Stimulated activated CD8-positive, alpha-beta memory T cell treated with anti-CD3 and anti-CD28 coated beads, Interleukin-15, amount 100 ng/mL, for 48 hours (primary cell): Measurements from ENCODE around the gene ATP5F1C.
"Not testable (repeated sequence)": the region's sequence is repeated elsewhere in the genome, so short reads cannot be mapped to it uniquely, and the experiment has no call there.

Experiments used
- DNase-seq, 2 donors: peaks; one replicate each; pipeline ENCODE4 v3.0.0-alpha.2; 2020; ENCODE audit warnings: low read depth in 2 of 2

ATP5F1C gene

DNA sequence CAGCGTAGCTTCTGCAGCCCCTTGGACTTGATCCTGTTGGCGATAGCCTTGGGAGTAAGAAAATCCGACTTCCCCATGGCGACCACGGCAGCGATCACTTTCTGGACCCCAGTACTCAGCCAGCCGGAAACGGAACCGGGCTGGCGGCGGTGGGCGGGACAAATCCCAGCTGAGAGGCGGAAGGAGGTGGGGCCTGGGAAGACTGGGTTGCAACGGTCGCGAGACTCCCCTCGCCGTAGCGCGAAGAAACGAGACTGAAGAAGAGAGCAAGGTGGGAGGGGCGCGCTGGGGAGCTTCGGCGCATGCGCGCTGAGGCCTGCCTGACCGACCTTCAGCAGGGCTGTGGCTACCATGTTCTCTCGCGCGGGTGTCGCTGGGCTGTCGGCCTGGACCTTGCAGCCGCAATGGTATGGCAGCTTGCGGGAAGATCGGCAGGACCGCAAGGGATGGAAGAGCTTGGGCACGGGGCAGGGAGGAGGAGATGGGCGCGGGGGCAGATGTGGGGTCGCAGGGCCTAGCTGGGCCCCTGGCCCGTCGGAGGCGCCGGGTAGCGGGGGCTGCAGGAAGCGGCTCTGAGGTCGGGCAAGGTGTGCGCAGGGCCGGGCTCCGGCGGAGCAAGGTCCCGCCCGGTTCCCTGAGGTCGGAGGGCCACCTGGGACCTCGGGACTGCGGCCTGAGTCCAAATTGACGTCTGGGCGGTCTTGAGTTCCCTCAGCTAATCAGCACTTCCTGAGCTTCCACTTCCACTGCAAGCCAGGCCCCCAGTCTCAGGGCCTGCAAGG, at the start of gene ATP5F1C, which contains the start of gene KIN:
ATP5F1C (plus strand) TSS at position 321 of the 782 bp plus-strand sequence; CDS start at position 352, 31 bp downstream.
KIN (minus strand) TSS at position 137 of the 782 bp plus-strand sequence; CDS start at position 77, 60 bp downstream.
- DNase-seq: peak; percentile 94 to 97

DNA sequence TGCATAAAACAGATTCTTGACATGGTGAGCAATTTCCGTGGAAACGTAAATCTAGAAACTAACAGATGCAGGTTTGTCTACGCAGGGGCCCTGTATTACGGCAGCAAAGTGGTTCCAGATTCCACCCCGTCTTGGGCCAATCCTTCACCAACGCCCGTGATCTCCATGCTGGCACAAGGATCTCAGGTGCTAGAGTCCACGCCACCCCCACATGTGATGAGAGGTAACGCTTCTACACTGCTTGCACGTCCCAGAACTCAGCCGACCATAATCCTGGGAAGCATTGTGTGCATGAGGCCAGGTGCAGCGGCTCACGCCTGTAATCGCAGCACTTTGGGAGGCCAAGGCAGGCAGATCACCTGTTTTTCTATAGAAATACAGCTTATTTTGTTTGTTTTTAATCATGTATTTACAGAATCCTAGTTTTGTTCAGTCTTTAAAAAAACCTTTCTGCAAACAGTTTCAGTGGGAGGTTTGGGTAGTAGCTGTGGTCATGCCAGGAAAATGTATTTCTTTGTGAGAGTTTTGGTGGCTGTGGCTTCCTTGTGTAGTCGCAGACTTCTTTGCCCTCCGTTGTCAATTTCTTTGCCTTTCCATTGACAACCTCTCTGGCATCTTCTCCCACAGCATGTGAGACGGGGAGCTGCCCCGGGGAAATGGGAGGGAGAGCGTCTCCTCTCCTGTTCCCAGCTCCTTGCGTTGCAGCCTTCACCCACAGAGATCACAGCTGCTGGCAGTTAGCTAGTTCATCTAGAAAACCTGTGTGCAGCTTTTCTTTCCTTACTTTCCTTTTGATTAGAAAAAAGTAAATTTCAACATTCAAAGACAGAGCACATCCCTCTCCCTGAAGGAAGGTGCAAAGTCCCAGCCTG, 49.2 kb upstream of the ATP5F1C start:
- DNase-seq: no peak

DNA sequence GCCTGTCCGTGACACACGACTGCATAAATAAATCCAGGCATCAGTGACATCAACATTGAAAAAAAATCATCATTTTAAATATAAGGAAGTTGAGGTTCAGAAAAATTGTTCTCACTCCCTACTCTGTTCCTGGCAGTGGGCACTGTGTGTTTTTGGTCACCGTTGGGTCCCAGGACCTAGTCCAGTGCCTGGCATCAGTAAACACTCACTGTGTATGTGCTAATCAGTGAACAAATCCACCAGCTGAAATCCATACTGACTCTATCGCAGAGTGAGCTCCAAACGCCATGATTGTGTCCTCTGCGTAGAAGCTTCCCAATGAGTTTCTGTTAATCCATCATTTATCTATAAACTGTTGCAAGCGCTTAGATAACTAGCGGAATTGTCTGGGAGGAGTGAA, 43.7 kb upstream of the ATP5F1C start:
- no peak for DNase-seq

DNA sequence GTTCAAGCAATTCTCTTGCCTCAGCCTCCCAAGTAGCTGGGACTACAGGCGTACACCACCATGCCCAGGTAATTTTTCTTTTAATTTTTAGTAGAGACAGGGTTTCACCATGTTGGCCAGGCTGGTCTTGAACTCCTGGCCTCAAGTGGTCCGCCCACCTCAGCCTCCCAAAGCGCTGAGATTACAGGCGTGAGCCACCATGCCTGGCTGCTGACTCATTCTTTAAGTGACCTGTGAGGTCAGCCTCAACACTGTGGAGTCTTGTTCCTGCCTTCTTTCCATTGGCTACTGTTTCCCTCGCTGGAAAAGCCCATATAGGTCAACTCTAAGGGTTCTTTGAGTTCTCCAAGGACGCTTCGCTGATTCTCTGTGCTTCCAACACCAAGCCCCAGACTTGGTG, 39.3 kb upstream of the ATP5F1C start:
- DNase-seq: not testable (repeated sequence)

DNA sequence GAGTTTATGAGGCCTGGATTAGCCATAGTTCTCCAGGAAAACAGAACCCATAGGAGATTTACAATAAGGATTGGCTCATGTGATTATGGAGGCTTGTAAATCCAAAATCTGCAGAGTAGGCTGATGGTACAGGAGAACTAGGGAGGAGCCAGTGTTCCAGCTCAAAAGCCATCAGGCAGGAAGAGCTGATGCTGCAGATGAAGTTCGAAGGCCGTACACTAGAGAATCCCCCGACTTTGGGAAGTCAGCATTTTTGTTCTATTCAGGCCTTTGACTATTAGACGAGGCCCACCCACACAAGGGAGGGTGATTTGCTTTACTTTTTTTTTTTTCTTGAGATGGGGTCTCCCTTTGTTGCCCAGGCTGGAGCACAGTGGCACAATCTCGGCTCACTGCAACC, 37.8 kb upstream of the ATP5F1C start:
- DNase-seq: no peak

DNA sequence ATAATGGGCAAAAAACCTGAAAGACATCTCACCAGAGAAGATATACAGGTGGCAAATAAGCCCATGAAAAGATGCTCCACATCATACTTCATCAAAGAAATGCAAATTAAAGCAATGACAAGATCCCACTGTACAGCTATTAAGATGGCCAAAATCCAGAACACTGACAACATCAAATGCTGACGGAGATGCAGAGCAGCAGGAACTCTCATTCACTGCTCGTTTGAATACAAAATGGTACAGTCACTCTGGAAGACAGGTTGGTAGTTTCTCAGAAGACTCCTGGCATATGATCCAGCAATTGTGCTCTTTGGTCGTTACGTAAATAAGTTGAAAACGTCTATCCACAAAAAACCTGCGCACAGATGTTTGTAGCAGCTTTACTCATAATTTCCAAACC, 35.7 kb upstream of the ATP5F1C start:
- DNase-seq: no peak

DNA sequence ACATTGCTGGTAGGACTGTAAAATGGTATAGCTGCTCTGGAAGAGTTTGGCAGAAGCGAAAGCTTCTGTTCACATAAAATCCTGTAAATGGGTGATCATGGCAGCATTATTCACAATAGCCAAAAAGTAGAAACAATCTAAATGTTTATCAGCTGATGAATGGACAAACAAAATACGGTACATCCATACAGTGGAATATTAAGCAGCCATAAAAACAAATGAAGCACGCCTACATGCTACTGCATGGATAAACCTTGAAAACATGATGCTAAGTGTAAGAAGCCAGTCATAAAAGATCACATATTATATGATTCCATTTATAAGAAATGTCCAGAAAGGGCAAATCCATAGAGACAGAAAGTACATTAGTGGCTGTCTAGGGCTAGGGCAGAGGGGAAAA, 32.9 kb upstream of the ATP5F1C start:
- DNase-seq: no peak

DNA sequence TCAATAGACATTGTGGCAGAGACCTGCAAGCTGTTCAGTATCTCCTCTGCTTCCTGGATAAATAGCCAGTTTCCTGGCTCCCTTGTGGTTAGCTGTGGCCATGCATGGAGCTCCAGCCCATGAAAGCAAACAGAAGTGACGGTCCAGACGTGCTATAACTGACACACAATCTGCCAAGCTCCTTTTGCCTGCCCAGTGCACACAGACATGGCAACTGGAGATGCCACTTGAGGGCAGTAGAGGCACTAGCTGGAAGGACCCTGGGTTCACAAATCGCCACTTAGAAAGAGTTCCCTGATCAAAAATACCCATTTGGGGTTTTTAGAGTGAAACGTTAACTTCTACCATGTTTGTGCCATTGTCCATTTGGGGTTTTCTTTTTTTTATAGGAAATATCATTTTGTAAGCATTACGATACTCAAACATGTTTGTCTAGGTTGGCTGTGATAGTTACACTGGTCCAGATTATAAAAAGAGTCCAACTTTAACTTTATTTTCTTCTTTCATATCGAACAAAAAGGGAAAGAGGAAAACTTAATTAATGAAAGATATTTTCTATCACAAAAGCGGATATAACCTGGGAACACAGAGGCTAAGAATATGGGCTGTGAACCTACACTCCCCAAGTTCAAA, 31.5 kb upstream of the ATP5F1C start:
- DNase-seq: no peak

DNA sequence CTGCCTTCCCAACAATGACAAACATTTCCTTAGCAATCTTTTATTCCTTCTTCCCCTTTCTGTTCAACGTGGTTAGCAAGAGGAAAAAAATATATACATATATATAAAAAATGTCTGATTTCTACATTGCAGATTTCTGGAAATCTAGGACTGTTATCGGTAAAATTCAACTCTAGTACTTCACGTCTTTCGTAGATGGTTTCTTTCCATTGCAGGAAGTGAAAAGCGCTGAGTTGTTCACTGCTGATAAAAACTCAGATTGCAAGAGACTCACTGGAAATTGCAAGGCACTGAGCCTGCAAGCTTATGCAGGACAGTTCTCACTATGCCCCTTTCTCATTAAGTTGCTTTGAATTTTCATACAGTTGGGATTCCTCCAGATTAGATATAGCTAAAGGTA, 24.0 kb upstream of the ATP5F1C start:
- DNase-seq: no peak

DNA sequence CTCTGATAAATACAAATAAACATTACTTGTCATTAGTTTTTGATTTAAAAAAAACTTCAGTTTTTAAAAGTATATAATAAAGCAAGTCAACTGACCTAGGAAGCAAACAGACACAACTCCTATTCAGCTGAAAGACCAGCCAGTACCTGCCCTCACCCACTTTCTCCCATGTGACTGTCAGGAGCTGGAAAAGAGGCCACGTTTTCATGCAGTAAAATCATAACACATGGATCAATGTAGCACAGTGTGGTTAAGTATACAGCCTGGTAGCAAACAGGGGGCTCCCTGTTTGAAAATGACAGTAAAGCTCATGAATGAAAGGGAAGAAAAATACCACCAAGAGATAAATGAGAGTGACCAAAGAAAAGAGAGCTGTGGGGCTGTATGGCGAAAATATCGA, 21.7 kb upstream of the ATP5F1C start:
- DNase-seq: no peak

DNA sequence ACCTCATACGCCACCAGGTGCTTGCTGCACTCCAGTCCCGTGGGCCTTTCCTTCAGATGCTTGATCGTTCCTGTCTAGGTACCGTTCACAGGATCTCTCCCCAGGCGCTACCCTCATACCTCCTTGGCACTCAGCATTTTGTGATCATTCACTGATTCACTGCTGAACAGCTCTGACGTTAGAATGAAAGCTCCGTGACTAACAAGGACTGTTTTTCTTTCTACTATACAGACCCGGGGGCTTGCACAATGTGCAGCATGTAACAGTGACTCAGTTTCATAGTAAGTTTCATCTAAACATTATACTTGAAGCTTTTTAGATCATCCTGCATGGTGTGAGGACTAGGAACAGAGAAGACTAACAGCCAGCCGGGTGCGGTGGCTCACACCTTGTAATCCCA, 20.8 kb upstream of the ATP5F1C start:
- no peak for DNase-seq

DNA sequence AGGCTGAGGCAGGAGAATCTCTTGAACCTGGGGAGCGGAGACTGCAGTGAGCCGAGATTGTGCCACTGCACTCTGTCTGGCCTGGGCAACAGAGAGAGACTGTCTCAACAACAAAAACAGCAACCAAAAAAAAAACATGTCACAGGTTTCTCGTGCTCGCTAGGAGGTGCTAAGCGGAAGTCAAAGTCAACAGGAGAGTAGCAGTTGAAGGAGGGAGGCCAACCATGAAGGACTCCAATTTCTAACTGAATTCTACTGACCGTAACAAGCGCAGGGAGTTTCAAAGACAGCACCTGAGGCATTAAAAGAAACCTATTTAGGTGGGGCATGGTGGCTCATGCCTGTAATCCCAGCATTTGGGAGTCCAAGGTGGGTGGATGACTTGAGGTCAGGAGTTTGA, 19.6 kb upstream of the ATP5F1C start:
- no peak for DNase-seq

DNA sequence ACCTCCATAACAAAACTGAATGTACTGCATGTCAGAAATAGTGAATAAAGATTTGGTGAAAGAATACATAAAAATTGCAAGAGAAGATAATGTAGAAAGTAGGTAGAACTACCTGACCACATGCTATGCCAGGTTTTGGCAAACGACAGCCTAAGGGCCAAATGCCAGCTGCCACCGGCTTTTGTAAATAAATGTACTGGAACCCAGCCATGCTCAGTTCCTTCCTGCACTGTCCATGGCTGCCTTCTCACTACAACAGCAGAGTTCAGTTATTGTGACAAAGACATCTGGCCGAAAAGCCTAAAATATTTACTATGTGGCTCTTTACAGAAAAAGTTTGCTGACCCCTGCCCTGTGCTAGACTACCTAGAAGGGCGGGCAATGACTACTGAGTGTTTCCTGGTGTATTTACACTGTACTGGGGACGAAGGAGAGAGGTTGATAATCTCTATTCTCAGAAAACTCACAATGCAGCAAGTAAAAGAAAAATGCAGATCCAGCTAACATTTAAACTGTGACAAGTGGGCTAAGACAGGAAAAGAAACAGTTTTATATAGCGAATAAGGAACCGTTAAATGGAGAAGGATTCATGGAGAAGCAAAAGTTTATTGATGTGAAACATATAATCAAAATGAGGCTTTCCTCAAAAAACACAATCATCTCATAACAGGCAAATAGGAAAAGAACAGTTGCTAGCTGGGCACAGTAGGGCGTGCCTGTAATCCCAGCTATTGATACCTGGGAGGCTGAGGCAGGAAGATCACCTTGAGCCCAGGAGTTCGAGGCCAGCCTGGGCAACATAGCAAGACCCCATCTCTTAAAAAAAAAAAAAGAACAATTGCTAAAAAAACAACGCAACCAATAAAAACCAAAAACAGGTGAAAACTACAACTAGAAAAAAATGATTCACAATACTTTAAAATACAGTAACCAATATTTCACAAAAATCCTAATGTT, 13.9 kb upstream of the ATP5F1C start:
- DNase-seq: no peak

DNA sequence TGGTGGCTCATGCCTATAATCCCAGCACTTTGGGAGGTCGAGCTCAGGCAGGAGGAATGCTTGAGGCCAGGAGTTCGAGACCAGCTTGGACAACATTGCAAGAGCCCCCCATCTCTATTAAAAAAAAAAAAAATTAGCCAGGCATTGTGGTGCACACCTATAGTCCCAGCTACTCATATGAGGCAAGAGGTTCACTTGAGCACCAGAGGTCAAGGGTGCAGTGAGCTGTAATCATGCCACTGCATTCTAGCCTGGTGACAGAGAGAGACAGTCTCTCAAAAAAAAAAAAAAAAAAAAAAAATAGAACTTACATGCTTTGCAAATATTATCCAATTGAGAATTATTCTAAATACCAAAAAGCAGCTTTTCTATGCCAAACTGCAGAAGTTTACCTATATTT, 11.2 kb upstream of the ATP5F1C start:
- no peak for DNase-seq

DNA sequence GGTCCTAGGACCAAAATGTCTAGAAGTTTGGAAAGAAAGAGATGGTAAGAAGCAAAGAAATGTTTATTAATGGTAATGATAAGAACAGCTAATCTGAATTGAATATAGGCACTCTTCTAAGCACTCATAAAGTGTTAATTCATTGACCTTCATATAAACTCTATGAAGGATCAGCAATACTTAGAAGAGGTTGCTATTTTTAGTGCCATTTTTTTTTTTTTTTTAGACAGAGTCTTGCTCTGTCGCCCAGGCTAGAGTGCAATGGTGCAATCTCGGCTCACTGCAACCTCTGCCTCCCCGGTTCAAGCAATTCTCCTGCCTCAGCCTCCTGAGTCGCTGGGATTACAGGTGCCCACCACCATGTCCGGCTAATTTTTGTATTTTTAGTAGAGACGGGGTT, 5.8 kb upstream of the ATP5F1C start:
- not testable (repeated sequence) for DNase-seq

DNA sequence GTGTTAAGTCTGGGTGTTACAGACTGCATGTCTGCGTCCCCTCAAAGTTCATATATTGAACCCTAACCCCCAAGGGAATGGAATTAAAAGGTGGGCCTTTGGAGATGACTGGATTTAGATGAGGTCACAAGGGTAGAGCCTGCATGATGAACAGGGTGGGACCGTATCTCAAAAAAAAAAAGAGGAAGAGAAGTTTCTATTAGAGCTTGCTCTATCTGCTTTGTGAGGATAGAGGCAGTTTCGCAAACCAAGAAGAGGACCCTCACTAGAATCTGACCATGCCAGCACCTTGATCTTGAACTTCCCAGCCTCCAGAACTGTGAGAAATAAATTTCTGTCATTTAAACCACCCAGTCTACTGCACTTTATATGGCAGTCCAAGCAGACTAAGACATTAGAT, 1.5 kb upstream of the ATP5F1C start:
- DNase-seq: no peak

DNA sequence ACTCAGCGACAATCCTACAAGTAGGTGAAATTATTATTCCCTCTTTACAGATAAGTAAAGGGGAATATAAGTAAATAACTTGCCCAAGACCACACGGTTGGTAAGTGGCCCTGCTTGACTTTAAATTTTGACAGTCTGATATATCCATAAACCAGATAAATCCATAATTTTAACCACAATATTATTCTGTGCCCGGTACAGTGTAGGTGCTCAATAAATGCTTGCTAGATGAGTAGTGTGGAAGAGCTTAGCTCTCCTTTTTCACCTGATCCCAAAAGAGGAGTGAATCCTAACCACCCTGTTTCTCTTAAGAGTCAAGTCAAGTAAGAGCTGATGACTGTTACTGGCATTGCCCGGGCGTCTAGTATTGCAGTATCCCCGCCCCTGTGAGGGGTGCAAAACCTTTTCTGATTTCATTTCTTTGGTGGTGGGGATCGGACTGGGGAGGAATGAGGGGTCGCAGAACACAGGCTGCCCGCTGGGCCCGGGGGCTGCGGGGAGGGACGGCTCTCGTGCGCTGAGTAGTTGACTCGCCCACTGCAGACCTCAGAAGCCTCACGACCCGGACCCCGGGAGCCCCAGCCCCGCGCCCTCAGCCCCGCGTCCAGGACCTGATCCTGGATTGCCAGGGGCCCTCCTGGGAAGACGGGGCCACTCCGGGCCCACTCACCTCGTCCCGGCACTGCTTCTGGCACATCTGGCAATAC, 674 bp upstream of the ATP5F1C start:
- DNase-seq: peak in 1 of 2 donors; percentile 0

DNA sequence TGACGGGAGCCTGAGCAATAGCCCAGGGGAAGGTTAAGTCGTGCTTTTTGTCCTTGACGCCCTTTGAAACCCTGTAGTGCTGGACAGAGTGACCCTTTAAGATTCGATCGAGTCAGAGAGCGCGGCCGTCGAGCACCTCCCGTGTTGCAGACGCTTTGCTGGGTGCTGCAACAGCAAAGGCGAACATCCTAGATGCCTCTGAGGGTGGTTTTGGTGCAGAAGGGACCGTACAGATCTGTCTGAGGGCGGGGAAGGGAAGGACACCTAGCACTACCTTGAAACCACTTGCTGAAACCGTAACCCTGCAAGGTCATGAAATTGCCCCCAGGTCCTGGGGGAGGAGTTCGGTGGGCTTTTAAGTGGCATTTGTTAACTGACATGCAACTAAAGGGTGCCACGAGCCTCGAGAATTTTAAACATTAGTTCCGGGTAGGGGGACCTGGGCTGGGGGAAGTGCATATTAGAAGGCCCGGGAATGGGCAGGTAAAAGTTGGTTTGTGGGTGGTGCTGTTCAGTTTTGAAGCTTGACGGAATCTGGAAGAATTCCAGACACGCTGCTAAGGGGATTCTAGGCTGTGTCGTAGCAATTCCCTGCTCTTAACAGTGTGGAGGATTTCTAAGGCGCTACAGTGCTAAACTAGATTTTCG, 786 bp downstream of the ATP5F1C start:
- no peak for DNase-seq

DNA sequence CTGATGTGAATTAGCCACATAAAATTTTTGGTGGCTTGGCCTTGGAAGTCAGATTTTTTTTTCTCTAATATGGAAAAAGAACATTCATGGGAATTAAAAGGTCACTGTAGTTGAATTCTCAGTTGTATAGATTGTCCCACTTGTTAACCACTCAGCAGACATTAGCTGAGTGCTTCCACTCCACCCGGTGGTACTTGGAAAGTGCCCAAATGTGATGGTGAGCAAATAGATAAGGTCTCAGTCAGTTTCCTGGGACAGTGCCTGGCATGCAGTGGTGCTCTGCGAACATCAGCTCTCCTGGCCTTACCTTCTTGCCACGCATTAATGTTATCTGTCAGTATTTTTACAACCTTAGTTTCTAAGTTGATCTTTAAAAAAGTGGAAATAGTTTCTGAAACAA, 1.4 kb downstream of the ATP5F1C start:
- DNase-seq: no peak

DNA sequence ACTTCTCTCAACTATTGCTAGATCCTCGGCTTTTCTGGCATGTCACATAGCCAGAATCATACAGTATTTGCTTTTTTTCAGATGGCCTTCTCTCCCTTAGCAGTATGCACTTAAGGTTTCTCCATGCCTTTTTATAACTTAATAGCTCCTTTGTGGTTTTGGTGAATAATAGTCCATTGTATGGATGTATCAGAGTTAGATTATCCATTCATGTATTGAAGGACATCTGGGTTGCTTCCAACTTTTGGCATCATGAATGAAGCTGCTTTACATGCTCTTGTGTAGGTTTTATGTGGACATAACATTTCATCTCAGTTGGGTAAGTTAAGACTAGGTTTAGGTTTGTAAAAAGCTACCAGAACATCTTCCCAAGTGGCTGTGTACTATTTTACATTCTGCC, 4.6 kb downstream of the ATP5F1C start:
- DNase-seq: no peak
